MM.1S (cell line): ENCODE data around the gene TMEM212.

Experiments
- DNase-seq: peaks from one replicate; pipeline ENCODE4 v3.0.0-alpha.2; 2015
- H2AFZ ChIP-seq: fragments of 300-600 bp; sonication (generic); 2 replicates; pipeline ENCODE4 v1.6.0; 2016; ENCODE audit warnings: antibody characterized with exemption, low read length
- H3F3A ChIP-seq: fragments of 300-600 bp; sonication (generic); 2 replicates; pipeline ENCODE4 v1.6.1; 2016; ENCODE audit warnings: mild to moderate bottlenecking, antibody characterized with exemption, low read length, moderate library complexity, mixed read lengths; ENCODE audit not compliant: insufficient read depth
- H3K27ac ChIP-seq: fragments of 300-600 bp; sonication (generic); 2 replicates; pipeline ENCODE4 v1.5.1; 2016; ENCODE audit warnings: mild to moderate bottlenecking, low read length
- H3K27me3 ChIP-seq: fragments of 300-600 bp; sonication (generic); replicated peaks from 2 replicates; pipeline ENCODE4 v1.6.0; 2016; ENCODE audit warnings: low read length; ENCODE audit not compliant: insufficient read depth
- H3K36me3 ChIP-seq: fragments of 300-600 bp; sonication (generic); replicated peaks from 2 replicates; pipeline ENCODE4 v1.6.1; 2016; ENCODE audit warnings: mild to moderate bottlenecking, low read length, mixed read lengths; ENCODE audit not compliant: insufficient read depth
- H3K4me1 ChIP-seq: fragments of 300-600 bp; sonication (generic); 2 replicates; pipeline ENCODE4 v1.6.1; 2016; ENCODE audit warnings: low read length, mixed read lengths
- H3K4me2 ChIP-seq: fragments of 300-600 bp; sonication (generic); 2 replicates; pipeline ENCODE4 v1.6.0; 2016; ENCODE audit warnings: low read depth, low read length
- H3K4me3 ChIP-seq: fragments of 300-600 bp; sonication (generic); 2 replicates; pipeline ENCODE4 v1.5.1; 2016; ENCODE audit warnings: low read length, mixed read lengths
- H3K79me2 ChIP-seq: fragments of 300-600 bp; sonication (generic); 2 replicates; pipeline ENCODE4 v1.6.1; 2016; ENCODE audit warnings: mixed run types, low read length, mixed read lengths
- H3K9ac ChIP-seq: fragments of 300-600 bp; sonication (generic); 2 replicates; pipeline ENCODE4 v1.6.1; 2016; ENCODE audit warnings: low read length, mixed read lengths
- H3K9me2 ChIP-seq: fragments of 300-600 bp; sonication (generic); replicated peaks from 2 replicates; pipeline ENCODE4 v1.6.1; 2016; ENCODE audit warnings: mild to moderate bottlenecking, low read length, mixed read lengths; ENCODE audit not compliant: insufficient read depth
- H3K9me3 ChIP-seq: fragments of 300-600 bp; sonication (generic); replicated peaks from 2 replicates; pipeline ENCODE4 v1.6.1; 2016; ENCODE audit warnings: mild to moderate bottlenecking, low read length, mixed read lengths; ENCODE audit not compliant: insufficient read depth
- H4K20me1 ChIP-seq: fragments of 300-600 bp; sonication (generic); 2 replicates; pipeline ENCODE4 v1.6.1; 2016; ENCODE audit warnings: mild to moderate bottlenecking, low read length, moderate library complexity, mixed read lengths; ENCODE audit not compliant: insufficient read depth
- CTCF ChIP-seq: fragments of 300-600 bp; sonication (generic); IDR thresholded peaks from 2 replicates; pipeline ENCODE4 v1.5.1; 2016; ENCODE audit warnings: antibody characterized with exemption, low read length, mixed read lengths
- EZH2 ChIP-seq: fragments of 300-600 bp; sonication (generic); optimal IDR thresholded peaks from 2 replicates; pipeline ENCODE3; 2017; ENCODE audit warnings: low read depth, mild to moderate bottlenecking, antibody characterized with exemption, low read length, mixed read lengths
- EZH2phosphoT487 ChIP-seq: fragments of 300-600 bp; sonication (generic); IDR thresholded peaks from 2 replicates; pipeline ENCODE4 v1.6.1; 2018; ENCODE audit warnings: antibody characterized with exemption, low read length

The TMEM212 gene

DNA sequence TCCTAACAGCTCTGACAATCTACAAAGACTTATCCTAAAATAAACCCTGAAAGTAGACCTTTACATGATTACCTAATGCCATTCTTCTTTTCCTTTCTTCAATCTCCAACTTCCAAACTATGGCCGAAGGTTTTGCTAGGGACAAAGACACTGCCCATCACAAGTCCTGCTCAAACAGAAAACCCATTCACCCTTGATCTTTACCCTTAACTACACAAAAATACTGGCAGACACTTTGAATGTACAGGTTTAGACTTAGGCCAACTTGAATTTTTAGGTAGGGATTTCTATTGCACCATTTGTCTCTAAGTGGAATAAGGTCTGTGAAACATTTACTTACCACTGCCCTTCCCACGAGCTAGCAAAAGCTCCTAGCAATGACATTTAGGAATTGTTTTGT, 64.6 kb downstream of the TMEM212 start:
- Histone ChIP-seq H3K4me1 (no peaks in the 10 kb centered on the region), H3K4me3 (no peak overlapping the region), H3F3A (no peaks in the 10 kb centered on the region), H4K20me1 (no peaks in the 10 kb centered on the region), H3K9ac (no peak overlapping the region), H3K9me2 (no peaks in the 10 kb centered on the region), H3K27me3 (no peaks in the 10 kb centered on the region), H3K4me2 (no peak overlapping the region), H3K36me3 (no peaks in the 10 kb centered on the region), H3K9me3 (no peaks in the 10 kb centered on the region), H3K27ac (no peak overlapping the region), H2AFZ (no peak overlapping the region), H3K79me2 (no peaks in the 10 kb centered on the region)
- no peak for DNase-seq
- no peak for TF ChIP-seq EZH2
- TF ChIP-seq EZH2phosphoT487 = no peak
- TF ChIP-seq CTCF = no peak

DNA sequence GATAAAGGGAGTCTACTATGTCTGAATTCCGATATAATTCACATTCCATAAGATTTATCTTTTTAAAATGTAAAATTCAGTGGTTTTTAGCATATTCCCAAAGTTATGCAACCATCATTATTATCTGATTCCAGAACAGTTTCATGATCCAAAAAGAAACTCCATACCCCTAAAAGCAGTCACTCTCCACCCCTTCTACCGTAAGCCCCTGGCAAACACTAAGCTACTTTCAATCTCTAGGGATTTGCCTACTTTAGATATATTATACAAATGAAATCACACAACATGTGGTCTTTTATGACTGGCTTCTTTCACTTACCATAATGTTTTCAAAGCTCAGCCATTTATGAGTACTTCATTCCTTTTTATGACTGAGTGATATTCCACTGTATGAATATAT, 65.6 kb downstream of the TMEM212 start:
- TF ChIP-seq EZH2phosphoT487 = no peak
- no peak for TF ChIP-seq CTCF
- no peak for TF ChIP-seq EZH2
- H3K79me2 ChIP-seq = no peaks in the 10 kb centered on the region
- H2AFZ ChIP-seq = no peak overlapping the region
- H4K20me1 ChIP-seq = no peaks in the 10 kb centered on the region
- H3K27me3 ChIP-seq = no peaks in the 10 kb centered on the region
- H3K9me2 ChIP-seq = no peaks in the 10 kb centered on the region
- no peaks in the 10 kb centered on the region for H3K9me3 ChIP-seq
- no peak overlapping the region for H3K4me3 ChIP-seq
- no peaks in the 10 kb centered on the region for H3F3A ChIP-seq
- H3K9ac ChIP-seq = no peak overlapping the region
- H3K36me3 ChIP-seq = no peaks in the 10 kb centered on the region
- DNase-seq = no peak
- no peaks in the 10 kb centered on the region for H3K4me1 ChIP-seq
- H3K4me2 ChIP-seq = no peak overlapping the region
- no peak overlapping the region for H3K27ac ChIP-seq
